GM20000 (cell line): Measurements from ENCODE around the gene ZC3H18.

Source experiments
- DNase-seq: peaks from one replicate; pipeline ENCODE4 v3.0.0; 2012; ENCODE audit warnings: low spot score
- CTCF ChIP-seq: IDR thresholded peaks from 2 replicates; pipeline ENCODE4 v1.5.1; 2012; ENCODE audit warnings: mild to moderate bottlenecking, control low read depth; ENCODE audit errors: extremely low read depth, missing control alignments

ZC3H18 gene

GRCh38 chr16:88569985-88570690 is at the start of gene ZC3H18:
TSS of gene ZC3H18 (plus strand) at chr16:88570403. CDS start at chr16:88577124, 6,721 bp downstream.
- no peak for TF ChIP-seq CTCF
- DNase-seq, result peak; percentile 100

- TF ChIP-seq CTCF, result no peak
- no peak for DNase-seq
Measured at GRCh38 chr16:88521674-88522073, 48.5 kb upstream of the ZC3H18 start.

- no peak for TF ChIP-seq CTCF
- DNase-seq, result no peak
Measured at GRCh38 chr16:88522276-88522949, 47.8 kb upstream of the ZC3H18 start.

GRCh38 chr16:88523309-88524161 is 46.7 kb upstream of the ZC3H18 start:
- DNase-seq, result no peak
- no peak for TF ChIP-seq CTCF

- no peak for DNase-seq
- TF ChIP-seq CTCF, result no peak
Measured at GRCh38 chr16:88524274-88524972, 45.8 kb upstream of the ZC3H18 start.

GRCh38 chr16:88524973-88525662 is 45.1 kb upstream of the ZC3H18 start:
- no peak for TF ChIP-seq CTCF
- DNase-seq, result no peak
